HG02973 (cell line): Measurements from ENCODE around the gene PIGW.
"Not testable (repeated sequence)": the region's sequence is repeated elsewhere in the genome, so short reads cannot be mapped to it uniquely, and the experiment has no call there.

ENCODE experiments used
- ATAC-seq: cut with Tn5 transposase; IDR thresholded peaks from one replicate; pipeline ENCODE4 v1.9.1; 2021; ENCODE audit warnings: moderate library complexity; ENCODE audit not compliant: unreplicated experiment

The PIGW gene

DNA sequence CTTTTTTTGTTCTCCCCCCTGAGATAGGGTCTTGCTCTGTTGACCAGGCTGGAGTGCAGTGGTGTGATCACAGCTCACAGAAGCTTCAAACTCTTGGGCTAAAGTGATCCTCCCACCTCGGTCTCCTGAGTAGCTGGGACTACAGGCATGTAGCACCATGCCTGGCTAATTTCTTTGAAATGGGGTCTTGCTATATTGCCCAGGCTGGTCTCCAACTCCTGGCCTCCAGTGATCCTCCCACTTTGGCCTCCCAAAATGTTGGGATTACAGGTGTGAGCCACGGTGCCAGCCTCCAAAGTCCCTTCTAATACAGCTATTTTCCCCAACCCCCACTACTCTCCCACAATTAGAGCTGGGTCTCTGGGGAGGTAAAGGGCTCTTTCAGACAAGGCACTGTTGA is 26.3 kb upstream of the PIGW start:
- not testable (repeated sequence) for ATAC-seq

DNA sequence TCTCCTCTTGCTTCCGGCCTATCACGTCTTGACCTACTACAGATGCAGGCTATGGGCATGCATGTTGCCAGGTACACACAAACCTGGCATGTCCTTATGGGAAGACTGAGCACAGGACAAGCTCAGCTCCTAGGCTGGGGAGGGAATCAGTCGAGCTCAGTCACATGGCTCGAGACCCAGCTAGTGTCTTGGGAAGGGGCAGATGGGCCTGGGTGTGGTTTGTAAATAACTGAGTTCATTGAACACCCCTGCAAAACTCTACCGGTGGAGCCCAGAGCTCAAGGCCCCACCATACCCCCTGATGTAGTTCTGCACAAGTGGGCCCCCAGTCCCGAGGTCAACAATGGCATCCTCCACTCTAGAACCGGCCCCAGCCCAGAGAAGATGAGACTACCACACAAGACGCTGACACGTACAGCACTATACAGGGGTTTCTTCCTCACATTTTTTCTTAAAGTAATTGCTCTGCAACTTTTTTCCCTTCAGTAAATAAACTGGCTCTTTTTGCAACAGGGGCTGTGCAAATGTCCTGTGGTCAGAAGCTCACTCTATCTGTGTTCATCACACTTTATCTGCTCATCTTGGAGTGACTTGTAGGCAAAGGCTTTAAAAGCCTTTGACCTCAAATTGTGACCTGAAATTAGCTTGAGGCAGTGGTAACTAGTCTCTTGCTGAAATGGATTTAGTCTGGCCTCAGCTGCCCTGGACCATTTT is 25.4 kb upstream of the PIGW start:
- no peak for ATAC-seq

- ATAC-seq, result no peak
Measured at GRCh38 chr17:36510636-36511035, 24.2 kb upstream of the PIGW start.

DNA sequence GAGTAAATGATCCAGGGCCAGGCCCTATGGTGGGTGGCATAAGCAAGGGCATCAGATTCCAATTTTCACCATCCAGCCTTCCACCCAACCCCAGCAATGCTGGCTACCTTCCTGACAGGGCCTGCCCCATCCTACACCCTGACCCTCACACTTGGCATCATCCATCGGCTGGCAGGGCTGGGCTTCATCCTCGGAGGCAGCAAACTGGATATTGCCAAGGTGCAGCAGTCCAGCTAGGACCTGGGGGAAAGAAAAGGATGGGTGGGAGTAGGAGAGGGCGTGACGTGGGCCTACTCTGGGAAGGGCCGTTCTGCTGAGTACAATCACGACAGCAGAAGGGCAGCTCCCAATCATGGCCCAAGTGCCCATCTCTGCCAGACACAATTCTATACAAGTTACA is 23.6 kb upstream of the PIGW start:
- no peak for ATAC-seq

DNA sequence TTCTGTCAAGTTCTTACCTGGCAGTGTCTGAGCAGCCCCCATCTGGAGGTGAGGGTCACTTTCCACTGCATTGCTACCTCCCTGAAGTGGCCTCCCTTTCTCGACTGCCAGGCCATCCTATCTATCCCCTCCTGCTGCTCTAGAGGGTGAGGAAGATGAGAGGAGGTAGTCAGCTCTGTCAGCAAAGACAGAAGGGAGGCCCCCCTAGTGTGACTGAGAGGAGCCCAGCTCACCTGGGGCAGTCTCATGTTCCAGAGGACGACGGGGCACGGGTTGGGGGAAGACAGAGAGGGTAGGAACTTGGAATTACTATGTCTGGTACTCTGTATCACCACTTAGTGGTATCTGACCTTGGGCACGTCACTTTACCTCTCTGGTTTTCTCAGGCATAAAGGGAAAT is 22.1 kb upstream of the PIGW start:
- no peak for ATAC-seq

GRCh38 chr17:36514856-36515255 is 19.9 kb upstream of the PIGW start:
- no peak for ATAC-seq

GRCh38 chr17:36515837-36516236 is 18.9 kb upstream of the PIGW start:
- ATAC-seq, result no peak

- no peak for ATAC-seq
Measured at GRCh38 chr17:36523113-36523512, 11.7 kb upstream of the PIGW start.

DNA sequence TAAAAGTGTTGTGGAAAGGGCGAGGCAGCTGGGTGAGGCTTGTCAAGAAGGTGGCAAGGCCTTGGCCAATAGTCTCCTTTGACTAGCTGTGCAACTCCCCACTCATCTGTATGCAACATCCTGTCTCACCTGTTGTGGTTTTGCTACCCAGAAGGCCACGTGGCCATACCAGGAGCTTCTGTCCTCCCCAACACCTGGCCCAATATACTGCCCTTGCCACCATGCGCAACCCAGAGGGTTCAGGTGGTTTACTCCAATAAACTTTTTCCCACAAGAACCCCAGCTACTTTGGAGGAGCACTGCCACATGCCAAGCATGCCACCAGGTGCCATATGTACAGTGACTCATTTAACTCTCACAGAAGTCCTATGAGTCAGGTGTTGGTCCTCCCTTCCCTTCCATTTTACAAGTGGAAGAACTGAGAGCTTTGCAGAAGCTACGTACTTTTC is 10.3 kb upstream of the PIGW start:
- ATAC-seq, result no peak

GRCh38 chr17:36525113-36525512 is 9.7 kb upstream of the PIGW start:
- ATAC-seq, result no peak

- no peak for ATAC-seq
Measured at GRCh38 chr17:36525888-36526287, 8.9 kb upstream of the PIGW start.

- ATAC-seq, result no peak
Measured at GRCh38 chr17:36527621-36528250, 7.1 kb upstream of the PIGW start.

GRCh38 chr17:36529121-36529520 is 5.7 kb upstream of the PIGW start:
- no peak for ATAC-seq

DNA sequence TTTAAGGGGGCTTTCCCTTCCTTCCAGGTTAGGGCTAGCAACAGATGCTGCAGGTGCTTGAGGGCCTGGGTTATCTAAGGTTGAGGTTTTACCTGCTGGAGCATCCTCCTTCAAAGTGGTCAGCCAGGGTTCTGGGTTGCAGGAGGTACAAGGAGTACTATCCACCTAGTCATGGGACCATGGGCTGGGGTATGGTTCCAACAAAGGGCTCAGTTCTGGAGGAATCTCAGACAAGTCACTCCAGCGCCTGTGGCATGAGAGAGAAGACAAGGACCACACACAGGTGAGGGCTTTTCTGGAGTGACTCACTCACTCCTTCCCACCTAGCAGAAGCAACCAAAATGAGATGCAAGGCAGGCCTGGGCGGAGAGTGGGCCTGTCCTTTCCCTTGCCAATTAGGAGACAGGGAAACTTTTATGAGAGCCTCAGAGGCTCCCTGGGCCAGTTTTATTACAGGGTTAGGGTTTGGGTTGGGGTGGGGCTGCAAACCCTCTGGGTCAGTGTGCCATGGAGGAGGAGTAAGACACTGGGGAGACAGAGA is 2.3 kb upstream of the PIGW start:
- no peak for ATAC-seq

DNA sequence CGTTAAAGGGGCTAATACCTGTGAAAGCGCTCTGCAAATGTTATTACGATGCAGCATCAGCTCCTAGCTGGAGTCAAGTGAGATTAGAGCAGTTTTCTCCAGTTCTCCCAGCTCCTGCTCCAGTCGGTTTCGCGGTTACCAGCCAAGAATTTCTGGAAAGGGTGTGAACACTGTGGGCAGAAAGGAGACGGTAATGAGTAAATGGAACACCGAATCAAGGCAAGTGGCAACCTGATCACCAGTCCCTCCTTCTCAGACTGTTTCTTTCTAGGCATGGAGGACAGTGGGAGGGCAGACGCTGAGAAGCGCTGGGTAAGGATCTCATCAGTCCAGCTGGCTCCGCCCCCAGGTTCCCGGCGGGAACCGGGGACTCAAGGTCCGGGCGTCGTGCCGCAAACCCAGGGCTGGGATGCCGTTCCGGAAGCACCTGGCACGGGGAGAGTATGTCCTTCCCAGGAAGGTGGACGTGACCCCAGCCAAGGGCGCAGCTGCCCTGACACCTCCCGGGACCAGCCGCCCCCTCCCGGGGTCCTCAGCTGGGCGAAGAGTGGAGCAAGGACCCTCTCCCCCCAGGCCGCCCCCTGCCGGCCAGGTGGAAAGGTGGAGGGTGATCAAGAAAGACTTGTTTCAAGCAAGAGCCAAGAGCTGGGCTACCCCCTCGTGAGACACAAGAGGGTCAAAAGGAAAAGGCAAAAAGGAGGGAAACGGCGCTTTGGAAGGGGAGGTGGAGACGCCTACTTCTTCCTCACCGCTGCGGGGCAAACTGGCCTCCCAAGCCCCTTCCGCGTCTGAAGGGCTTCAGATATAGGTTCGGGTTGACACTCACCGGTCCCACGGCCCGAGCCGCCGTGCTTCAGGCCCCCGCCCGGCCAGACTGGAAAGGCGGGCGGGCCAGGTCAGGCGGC is 600 bp upstream of the PIGW start:
- ATAC-seq, result peak; percentile 24

DNA sequence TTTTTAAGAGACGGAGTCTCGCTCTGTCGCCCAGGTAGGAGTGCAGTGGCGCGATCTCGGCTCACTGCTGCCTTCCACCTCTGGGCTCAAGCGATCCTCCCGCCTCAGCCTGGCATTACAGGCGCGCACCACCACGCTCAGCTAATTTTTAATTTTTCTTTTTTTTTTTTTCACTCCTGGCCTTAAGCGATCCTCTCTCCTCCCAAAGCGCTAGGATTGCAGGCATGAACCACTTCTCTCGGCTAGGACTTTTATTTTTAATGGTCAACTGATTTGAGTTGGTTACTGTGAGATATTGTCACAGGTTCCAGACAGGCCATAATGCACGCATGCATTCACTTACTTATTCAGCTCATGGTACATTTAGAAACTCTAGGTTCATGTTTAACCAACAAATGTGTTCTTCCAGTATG is 888 bp downstream of the PIGW start:
- ATAC-seq, result no peak

GRCh38 chr17:36540696-36541095 is 5.9 kb downstream of the PIGW start:
- no peak for ATAC-seq

- no peak for ATAC-seq
Measured at GRCh38 chr17:36542755-36543154, 8.0 kb downstream of the PIGW start.

DNA sequence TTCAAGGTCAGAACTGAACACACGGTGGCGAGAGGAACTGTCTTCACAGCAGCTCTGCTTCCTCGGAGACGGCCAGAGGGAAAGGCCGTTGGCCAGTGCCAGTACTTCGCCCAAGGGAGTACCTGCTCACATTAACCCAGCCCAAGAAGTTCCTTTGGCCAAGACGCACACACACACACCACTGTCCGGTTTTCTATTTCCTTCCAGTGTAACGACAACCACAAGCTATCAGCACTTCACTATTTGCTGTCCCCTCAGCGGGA is 9.2 kb downstream of the PIGW start:
- ATAC-seq, result no peak

GRCh38 chr17:36544307-36545076 is 9.7 kb downstream of the PIGW start, which contains the start of gene GGNBP2:
Gene GGNBP2 (plus strand): TSS chr17:36544919. CDS start chr17:36545725, 806 bp downstream.
- ATAC-seq, result peak; percentile 50

GRCh38 chr17:36545077-36545464 is 10.3 kb downstream of the PIGW start:
- peak; percentile 38 for ATAC-seq
